HEK293T (cell line): ENCODE data around the gene WNK1.
A peak's percentile ranks its signal among the peaks of the same experiment; 100 is the strongest.
"Not testable (repeated sequence)": the region's sequence is repeated elsewhere in the genome, so short reads cannot be mapped to it uniquely, and the experiment has no call there.

Experiments used
- CTCF ChIA-PET: fragments of 350-600 bp; formaldehyde crosslinking; extraction: SDS; loops from one replicate; lab custom pipeline; 2021; ENCODE audit warnings: antibody characterized with exemption, inconsistent platforms; lab: Yijun Ruan, JAX
- POLR2A ChIA-PET: fragments of 350-600 bp; formaldehyde crosslinking; extraction: SDS; loops from one replicate; lab custom pipeline; 2020; ENCODE audit warnings: antibody characterized with exemption, inconsistent platforms; lab: Yijun Ruan, JAX
- DNase-seq: peaks from one replicate; pipeline ENCODE4 v3.0.0; 2012; ENCODE audit warnings: mixed read lengths; ENCODE audit errors: extremely low spot score
- ARNT ChIP-seq: fragments of 450-650 bp; IDR thresholded peaks from 2 replicates; pipeline ENCODE4 v1.6.1; 2017; ENCODE audit warnings: mild to moderate bottlenecking
- BHLHE40 ChIP-seq: fragments of 450-650 bp; IDR thresholded peaks from 2 replicates; pipeline ENCODE4 v1.6.1; 2016; ENCODE audit warnings: mild to moderate bottlenecking, moderate library complexity, borderline replicate concordance
- CTBP1 ChIP-seq: fragments of 450-650 bp; IDR thresholded peaks from 2 replicates; pipeline ENCODE4 v1.6.1; 2016; ENCODE audit warnings: borderline replicate concordance
- ELF4 ChIP-seq: fragments of 450-650 bp; IDR thresholded peaks from 2 replicates; pipeline ENCODE4 v1.6.1; 2017; ENCODE audit warnings: antibody characterized with exemption
- FOXA1 ChIP-seq: fragments of 450-650 bp; IDR thresholded peaks from 2 replicates; pipeline ENCODE4 v1.6.1; 2016; ENCODE audit warnings: mild to moderate bottlenecking
- FOXK2 ChIP-seq: fragments of 450-650 bp; IDR thresholded peaks from 2 replicates; pipeline ENCODE4 v1.6.1; 2016; ENCODE audit warnings: mild to moderate bottlenecking
- FOXM1 ChIP-seq: fragments of 450-650 bp; IDR thresholded peaks from 2 replicates; pipeline ENCODE4 v1.6.1; 2017; ENCODE audit warnings: mild to moderate bottlenecking, borderline replicate concordance
- HDGF ChIP-seq: fragments of 450-650 bp; IDR thresholded peaks from 2 replicates; pipeline ENCODE4 v1.6.1; 2017; ENCODE audit warnings: antibody characterized with exemption, borderline replicate concordance
- L3MBTL2 ChIP-seq: fragments of 450-650 bp; conservative IDR thresholded peaks from 2 replicates; pipeline ENCODE4 v1.6.1; 2016; ENCODE audit warnings: mild to moderate bottlenecking
- LEF1 ChIP-seq: fragments of 450-650 bp; IDR thresholded peaks from 2 replicates; pipeline ENCODE4 v1.6.1; 2017; ENCODE audit warnings: mild to moderate bottlenecking, borderline replicate concordance
- NFRKB ChIP-seq: fragments of 450-650 bp; IDR thresholded peaks from 2 replicates; pipeline ENCODE4 v1.6.1; 2016; ENCODE audit warnings: mild to moderate bottlenecking, moderate library complexity
- SP1 ChIP-seq: fragments of 450-650 bp; IDR thresholded peaks from 2 replicates; pipeline ENCODE4 v1.6.1; 2017
- SUZ12 ChIP-seq: fragments of 450-650 bp; IDR thresholded peaks from 2 replicates; pipeline ENCODE4 v1.6.1; 2016; ENCODE audit warnings: mild to moderate bottlenecking
- TARDBP ChIP-seq: fragments of 450-650 bp; IDR thresholded peaks from 2 replicates; pipeline ENCODE4 v1.6.1; 2016
- ZNF384 ChIP-seq: fragments of 450-650 bp; IDR thresholded peaks from 2 replicates; pipeline ENCODE4 v1.6.1; 2016
- TF ChIP-seq, protein P1 (sequence below): fragments of 450-650 bp; IDR thresholded peaks from 2 replicates; pipeline ENCODE4 v1.6.1; 2016

WNK1 gene

DNA sequence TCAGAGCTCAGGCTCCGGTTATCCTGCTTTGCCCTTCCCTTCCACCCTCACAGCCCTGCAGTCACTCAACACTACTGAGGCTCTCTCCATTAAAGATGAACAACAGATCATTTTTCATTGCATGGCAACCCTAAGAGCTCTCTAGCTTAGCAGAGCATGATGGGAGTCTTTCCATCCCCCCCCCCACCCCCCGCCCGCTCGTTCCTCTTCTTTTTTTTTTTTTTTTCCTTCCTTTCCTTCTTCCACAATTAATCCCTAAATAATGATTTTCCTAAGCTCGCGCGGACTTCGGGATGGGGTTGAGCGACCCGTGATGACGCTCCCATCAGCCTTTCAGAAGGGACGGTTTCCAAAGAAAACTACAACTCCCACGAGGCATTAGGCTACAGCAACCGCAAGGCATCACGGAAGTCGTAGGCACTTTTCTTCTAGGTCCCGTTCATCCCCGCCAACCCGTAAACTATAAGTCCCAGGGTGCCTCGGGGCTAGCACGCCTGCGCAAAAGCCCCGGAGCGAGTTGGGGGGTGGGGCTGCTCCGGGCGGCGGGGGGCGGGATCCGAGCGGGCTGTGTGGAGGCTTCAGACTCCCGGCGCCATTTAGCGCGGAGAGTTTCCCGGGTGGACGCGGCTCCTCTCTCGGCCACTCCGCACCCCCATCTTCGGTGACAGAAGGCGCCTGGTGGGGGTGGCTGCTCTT lies at the start of gene WNK1:
WNK1 (plus strand) TSS at position 581 of the 696 bp plus-strand sequence. CDS start 987 bp downstream, outside the sequence.
- TF ChIP-seq SP1: no peak
- no peak for TF ChIP-seq TARDBP
- peak; percentile 73; the same call in 1 of the 2 replicates for TF ChIP-seq CTBP1
- peak; percentile 78 for TF ChIP-seq ZNF384
- TF ChIP-seq SUZ12: peak; percentile 83
- TF ChIP-seq FOXM1: no peak
- TF ChIP-seq L3MBTL2: no peak; the same call in 1 of the 2 replicates
- peak; percentile 70 for TF ChIP-seq ELF4
- TF ChIP-seq FOXK2: no peak
- TF ChIP-seq NFRKB: no peak
- TF ChIP-seq FOXA1: no peak
- no peak for TF ChIP-seq LEF1
- TF ChIP-seq BHLHE40: no peak
- TF ChIP-seq, protein P1, sequence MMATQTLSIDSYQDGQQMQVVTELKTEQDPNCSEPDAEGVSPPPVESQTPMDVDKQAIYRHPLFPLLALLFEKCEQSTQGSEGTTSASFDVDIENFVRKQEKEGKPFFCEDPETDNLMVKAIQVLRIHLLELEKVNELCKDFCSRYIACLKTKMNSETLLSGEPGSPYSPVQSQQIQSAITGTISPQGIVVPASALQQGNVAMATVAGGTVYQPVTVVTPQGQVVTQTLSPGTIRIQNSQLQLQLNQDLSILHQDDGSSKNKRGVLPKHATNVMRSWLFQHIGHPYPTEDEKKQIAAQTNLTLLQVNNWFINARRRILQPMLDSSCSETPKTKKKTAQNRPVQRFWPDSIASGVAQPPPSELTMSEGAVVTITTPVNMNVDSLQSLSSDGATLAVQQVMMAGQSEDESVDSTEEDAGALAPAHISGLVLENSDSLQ: peak; percentile 89
- no peak for TF ChIP-seq ARNT
- TF ChIP-seq HDGF: no peak
- DNase-seq: peak; percentile 91
- ChIA-PET CTCF (interaction anchor here (0.6 to 3.0 kb wide), 10 partner anchors 16 to 182 kb away, joined by 3 to 23 read pairs (median 7); no protein-coding TSS in a partner anchor), POLR2A (interaction anchor here (0.6 to 4.4 kb wide), 38 partner anchors 11 to 351 kb away, joined by 3 to 43 read pairs (median 4); partner anchors contain the start of genes CCDC77 and RAD52)

DNA sequence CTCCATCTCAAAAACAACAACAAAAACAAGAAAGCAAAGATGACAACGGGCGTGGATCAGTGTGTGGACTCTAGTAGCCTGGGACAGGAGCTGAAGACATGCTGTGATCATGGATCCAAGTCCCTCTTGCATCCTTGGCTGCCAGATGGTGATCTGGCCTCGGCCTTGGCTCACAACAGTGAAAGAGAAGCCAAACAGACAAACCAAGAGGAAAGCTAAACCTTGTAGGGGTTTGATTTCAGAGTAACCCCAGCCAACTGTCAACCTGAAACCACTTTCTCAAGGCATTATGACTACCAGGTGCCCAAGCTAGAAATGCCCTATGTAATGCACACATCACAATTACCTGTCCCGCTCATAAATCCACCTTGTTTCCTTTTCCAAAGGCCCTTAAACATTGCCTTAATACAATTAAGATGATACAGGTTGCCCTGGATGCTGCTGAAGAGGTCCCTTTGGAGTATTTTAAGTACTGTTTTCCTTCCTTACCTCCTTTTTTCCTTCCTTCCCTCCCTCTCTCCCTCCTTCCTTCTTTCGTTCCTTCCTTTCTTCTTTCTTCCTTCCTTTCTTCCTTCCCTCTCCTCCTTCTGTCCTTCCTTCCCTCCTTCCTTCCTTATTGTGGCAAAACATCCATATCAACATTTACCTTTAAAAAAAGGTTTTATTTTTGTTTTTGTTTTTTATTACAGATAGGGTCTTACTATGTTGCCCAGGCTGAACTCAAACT lies 47.7 kb upstream of the WNK1 start:
- ChIA-PET CTCF (no interaction called here), POLR2A (no interaction called here)
- TF ChIP-seq ARNT (no peak), FOXM1 (no peak), LEF1 (no peak), HDGF (no peak), SUZ12 (no peak), CTBP1 (no peak), SP1 (no peak), FOXK2 (no peak)
- DNase-seq: no peak

DNA sequence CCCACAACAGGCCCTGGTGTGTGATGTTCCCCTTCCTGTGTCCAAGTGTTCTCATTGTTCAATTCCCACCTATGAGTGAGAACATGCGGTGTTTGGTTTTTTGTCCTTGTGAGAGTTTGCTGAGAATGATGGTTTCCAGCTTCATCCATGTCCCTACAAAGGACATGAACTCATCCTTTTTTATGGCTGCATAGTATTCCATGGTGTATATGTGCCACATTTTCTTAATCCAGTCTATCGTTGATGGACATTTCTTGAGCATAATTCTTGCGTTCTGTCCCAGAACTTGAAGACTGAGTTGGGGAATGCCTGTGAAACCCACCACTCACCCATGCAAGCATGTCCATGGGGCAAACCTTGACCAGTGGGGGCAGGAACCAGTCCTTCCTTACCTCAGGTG lies 44.3 kb upstream of the WNK1 start:
- POLR2A ChIA-PET, CTCF ChIA-PET, DNase-seq: not testable (repeated sequence)

DNA sequence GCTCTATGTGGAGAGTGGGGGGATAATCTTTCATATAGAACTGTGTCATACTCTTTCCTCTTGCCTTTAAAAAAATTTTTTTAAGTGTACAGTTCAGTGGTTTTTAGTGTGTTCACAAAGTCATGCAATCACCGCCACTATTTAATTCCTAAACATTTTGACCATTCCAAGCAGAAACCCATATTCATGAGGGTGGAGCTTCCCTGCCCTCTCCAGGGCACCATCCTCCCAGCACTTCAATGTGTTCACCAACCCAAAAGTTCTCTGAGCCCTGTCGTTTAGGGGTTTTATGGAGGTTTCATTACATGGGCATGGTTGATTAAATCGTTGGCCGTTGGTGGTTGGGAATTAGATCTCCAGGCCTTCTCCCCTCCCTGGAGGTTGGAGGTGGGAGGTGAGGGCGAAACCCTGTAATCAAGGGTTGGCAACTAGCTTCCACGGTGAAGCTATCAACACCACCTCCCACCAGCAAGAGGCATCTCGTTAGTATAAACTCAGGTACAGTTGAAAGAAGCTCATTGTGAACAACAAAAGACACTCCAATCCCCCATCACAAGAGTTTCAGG lies 42.8 kb upstream of the WNK1 start:
- DNase-seq: no peak
- POLR2A ChIA-PET: interaction anchor here (1.4 kb wide), 1 partner anchor 42 kb away, joined by 4 read pairs; no protein-coding TSS in a partner anchor
- TF ChIP-seq ELF4: no peak
- TF ChIP-seq, protein P1: no peak
- no peak for TF ChIP-seq BHLHE40
- CTCF ChIA-PET: interaction anchor here (0.6 to 1.2 kb wide), 3 partner anchors 8 to 50 kb away, joined by 3 to 7 read pairs (median 6); no protein-coding TSS in a partner anchor

DNA sequence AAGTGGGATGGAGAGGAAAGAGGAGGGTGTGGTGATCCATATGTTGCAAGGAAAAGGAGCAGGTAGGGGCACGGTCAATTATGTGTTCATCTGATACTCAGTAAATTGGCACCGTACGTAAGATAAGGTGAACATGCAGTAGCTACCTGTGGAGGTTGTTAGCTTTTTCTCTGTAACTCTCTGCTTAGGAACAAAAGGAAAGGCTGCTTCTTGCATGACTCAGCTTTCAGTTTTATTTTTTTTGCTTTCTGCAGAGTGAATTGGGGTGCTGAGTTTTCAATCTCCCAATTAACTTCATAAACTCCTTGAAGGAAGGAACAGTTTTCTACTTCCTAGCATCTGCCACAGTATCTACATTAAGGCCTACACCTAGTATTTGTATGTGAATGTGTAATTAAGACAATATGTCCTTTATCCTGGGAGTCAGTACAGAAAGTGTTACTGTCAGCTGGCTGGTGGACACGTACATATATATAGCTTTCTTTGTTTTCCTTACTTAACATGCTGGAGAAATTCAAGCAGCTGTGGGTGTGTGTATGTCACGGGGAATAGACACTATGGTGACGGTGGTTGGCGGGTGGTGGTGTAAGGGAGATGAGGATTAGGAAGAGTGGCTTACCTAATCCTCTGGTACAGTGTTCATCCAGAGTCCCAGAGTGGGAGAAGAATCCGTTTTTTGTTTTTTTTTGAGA lies 40.1 kb upstream of the WNK1 start:
- CTCF ChIA-PET: no interaction called here
- no peak for TF ChIP-seq FOXK2
- TF ChIP-seq SUZ12: no peak
- no peak for TF ChIP-seq LEF1
- no peak for TF ChIP-seq BHLHE40
- TF ChIP-seq TARDBP: no peak
- no peak for TF ChIP-seq FOXA1
- TF ChIP-seq HDGF: no peak
- TF ChIP-seq L3MBTL2: no peak
- TF ChIP-seq, protein P1: no peak
- no peak for TF ChIP-seq ARNT
- TF ChIP-seq ELF4: no peak
- TF ChIP-seq FOXM1: no peak
- no peak for DNase-seq
- POLR2A ChIA-PET: no interaction called here

DNA sequence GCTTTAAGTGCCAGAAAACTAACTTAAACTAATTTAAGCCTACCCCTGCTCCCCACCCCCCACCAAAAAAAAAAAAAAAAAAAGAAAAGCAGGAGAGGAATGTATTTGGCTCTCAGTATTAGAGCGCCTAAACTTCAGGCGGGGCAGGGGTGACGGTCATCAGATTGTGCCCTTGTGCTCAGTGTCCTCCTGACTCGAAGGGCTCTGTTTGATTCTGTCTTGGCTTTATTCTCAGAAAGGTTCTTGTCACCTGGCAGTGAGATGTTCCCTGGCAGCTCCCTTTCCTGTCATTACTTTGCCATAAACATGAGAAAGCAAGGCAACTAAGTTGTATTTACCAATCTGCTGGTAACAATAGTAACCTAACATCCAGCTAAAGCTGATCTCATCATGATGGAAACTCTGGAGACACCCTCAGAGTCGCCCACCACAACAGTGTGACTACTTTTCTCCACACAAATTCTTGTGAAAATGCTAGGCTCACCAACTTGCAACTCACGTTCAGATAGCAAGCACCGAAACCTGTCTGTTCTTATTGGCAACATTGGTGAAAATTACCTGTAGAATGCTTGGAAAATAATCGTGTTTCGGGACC lies 39.0 kb upstream of the WNK1 start:
- TF ChIP-seq FOXA1 (no peak), CTBP1 (no peak), BHLHE40 (no peak), ZNF384 (no peak), LEF1 (no peak), NFRKB (no peak), SUZ12 (no peak)
- TF ChIP-seq, protein P1: no peak
- ChIA-PET CTCF (no interaction called here), POLR2A (no interaction called here)
- no peak for DNase-seq
